AG09319 (cell line): ENCODE data around the gene MESD.

Source experiments
- DNase-seq: peaks from one replicate; pipeline ENCODE4 v3.0.0-alpha.2; 2010; ENCODE audit warnings: low read depth; ENCODE audit errors: extremely low read depth
- CTCF ChIP-seq: IDR thresholded peaks from 2 replicates; pipeline ENCODE4 v1.5.1; 2011; ENCODE audit warnings: low read depth, mild to moderate bottlenecking, inconsistent platforms, low read length, moderate library complexity

MESD gene

DNA sequence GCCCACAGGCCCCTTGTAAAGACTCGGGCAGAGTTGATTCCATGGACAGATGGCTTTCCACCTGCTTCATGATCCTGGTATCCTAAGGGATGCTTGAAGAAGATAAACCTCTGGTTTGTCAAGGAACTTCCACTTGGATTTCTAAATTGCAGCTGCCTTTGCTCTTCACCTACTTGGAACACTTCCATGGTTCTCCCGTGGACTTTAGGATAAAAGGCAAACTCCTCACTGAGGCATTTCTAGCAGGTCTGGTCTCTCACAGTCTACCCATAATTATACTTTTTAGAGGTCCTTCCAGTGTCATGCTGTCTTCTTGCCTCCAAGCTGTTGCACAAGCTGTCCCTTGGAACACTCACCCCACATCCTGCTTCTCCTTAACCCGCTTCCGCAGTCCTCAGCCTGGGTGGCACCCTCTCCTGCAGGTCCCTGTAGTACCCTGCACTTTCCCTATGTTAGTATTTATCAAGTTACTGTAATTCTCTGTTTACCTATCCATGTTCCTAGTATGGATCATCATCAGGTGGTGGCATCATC, 23.8 kb upstream of the MESD start:
- TF ChIP-seq CTCF, result no peak
- no peak for DNase-seq

- DNase-seq, result no peak
- TF ChIP-seq CTCF, result no peak
Measured at GRCh38 chr15:81012588-81012987, 23.0 kb upstream of the MESD start.

DNA sequence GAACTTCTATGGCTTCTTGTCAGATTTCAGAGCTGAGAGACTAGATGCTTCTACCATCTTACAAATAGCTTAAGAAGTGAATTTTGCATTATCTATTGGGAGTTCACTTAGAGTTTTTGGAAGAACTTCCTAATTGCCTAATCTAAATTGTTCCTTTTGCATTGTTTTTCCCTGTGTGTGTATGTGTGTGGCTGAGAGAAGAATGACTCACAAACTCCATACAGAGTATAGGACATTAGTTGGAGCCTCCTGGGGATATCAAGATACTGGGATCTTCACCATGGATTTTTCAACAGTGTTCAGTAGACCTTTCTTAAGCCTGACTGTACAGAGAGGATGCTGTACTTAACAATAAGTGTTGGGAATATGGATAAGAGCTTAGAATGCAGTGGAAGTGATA, 22.0 kb upstream of the MESD start:
- no peak for DNase-seq
- no peak for TF ChIP-seq CTCF

DNA sequence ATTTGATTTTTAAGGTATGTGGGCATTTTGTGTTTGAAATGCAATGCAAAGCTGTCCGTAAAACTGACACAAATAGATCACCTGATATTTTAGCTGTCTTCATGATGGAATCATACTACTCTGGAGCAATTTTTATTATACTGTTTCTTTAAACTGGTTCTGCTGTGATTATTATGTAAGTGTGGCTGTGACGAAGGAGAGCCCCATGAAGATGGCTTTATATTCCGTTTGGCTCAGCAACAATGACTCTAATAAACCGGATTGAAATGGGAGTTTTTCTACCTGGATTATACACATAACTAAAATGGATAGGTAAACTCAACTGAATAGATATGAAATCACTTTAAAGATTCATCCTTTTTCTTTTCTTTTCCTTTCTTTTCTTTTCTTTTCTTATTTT, 20.5 kb upstream of the MESD start:
- TF ChIP-seq CTCF, result no peak
- DNase-seq, result no peak

DNA sequence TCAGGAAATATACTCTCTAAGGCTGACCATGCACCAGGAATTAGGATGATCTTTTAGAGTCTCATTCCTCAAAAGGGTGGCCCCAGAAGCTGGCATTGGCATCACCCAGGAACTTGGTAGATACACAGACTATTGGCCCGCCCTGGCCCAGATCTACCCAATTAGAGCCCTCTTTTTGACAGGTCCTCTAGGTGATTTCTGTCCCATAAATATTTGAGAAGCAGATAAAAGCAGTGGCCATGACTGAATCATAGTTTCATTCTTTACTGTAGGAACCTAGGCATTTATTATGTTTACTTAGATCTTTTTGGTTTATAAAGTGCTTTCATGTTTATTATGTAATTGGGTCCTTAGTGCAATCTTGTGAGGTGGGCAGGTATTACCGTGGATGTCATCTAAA, 18.7 kb upstream of the MESD start:
- no peak for TF ChIP-seq CTCF
- no peak for DNase-seq

DNA sequence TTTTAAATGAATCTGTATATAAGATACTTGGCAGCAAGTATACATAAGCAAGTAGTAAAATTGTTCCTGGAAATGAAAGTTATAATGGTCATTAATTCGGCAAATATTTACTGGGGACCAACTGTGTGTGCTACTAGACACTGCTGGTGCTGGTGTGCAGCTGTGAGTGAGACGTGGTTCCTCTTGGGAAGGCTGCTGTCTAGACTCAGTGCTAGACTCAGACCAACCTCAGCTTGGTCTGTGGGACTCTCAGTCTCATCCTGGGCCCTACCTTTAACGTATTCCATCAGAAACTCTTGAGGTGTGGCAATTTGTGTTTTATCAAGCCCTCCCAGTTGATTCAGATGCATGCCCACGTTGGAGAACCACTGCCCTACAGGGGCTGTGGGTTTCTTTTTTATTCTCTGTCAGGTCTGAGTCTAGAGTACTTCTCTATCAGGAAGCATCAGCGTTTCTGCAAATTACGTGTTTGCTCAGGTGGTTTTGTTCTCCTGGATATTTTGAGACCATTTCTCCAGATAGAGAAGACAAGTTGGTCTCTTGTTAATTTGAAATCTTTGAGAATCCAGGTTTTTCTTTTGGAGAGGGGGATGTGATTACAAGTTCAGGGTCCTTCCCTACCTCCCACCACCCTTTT, 17.9 kb upstream of the MESD start:
- DNase-seq, result no peak
- TF ChIP-seq CTCF, result no peak

- TF ChIP-seq CTCF, result no peak
- no peak for DNase-seq
Measured at GRCh38 chr15:81006124-81006523, 16.5 kb upstream of the MESD start.
